DMS153 treated with DMSO at 0.1 percent for 48 hours (cell line): Measurements from ENCODE around the gene TGIF2.
"Not testable (repeated sequence)": the region's sequence is repeated elsewhere in the genome, so short reads cannot be mapped to it uniquely, and the experiment has no call there.

Experiments
- DNase-seq: peaks from one replicate; lab custom pipeline; 2025; ENCODE audit not compliant: unreplicated experiment; lab: John Stamatoyannopoulos, UW

Gene TGIF2

GRCh38 chr20:36611625-36612024 lies 38.2 kb downstream of the TGIF2 start:
- no peak for DNase-seq

- DNase-seq: no peak
These were observed 40.6 kb downstream of the TGIF2 start for GRCh38 chr20:36613974-36614373.

GRCh38 chr20:36614781-36615557 lies 41.6 kb downstream of the TGIF2 start:
- no peak for DNase-seq

- no peak for DNase-seq
These were observed 47.5 kb downstream of the TGIF2 start for GRCh38 chr20:36620917-36621316.

- no peak for DNase-seq
These were observed 50.0 kb downstream of the TGIF2 start for GRCh38 chr20:36623444-36623843.

GRCh38 chr20:36624068-36624943 lies 50.9 kb downstream of the TGIF2 start:
- no peak for DNase-seq

- DNase-seq: no peak
These were observed 51.5 kb downstream of the TGIF2 start for GRCh38 chr20:36624944-36625324.

GRCh38 chr20:36628076-36628475 lies 54.7 kb downstream of the TGIF2 start:
- no peak for DNase-seq

GRCh38 chr20:36629719-36630681 lies 56.6 kb downstream of the TGIF2 start:
- no peak for DNase-seq

- DNase-seq: no peak
These were observed 58.2 kb downstream of the TGIF2 start for GRCh38 chr20:36631646-36632045.

- DNase-seq: no peak
These were observed 58.7 kb downstream of the TGIF2 start for GRCh38 chr20:36632147-36632486.

- no peak for DNase-seq
These were observed 59.3 kb downstream of the TGIF2 start for GRCh38 chr20:36632487-36633284.

- no peak for DNase-seq
These were observed 59.9 kb downstream of the TGIF2 start for GRCh38 chr20:36633285-36633772.

GRCh38 chr20:36634342-36634741 lies 60.9 kb downstream of the TGIF2 start:
- no peak for DNase-seq

- DNase-seq: not testable (repeated sequence)
These were observed 65.5 kb downstream of the TGIF2 start for GRCh38 chr20:36638876-36639400.

GRCh38 chr20:36641506-36641843 lies 68.1 kb downstream of the TGIF2 start:
- no peak for DNase-seq

- DNase-seq: no peak
These were observed 68.7 kb downstream of the TGIF2 start for GRCh38 chr20:36642136-36642535.
